GM12878 (cell line): ENCODE data around the gene SEMA3D. TPM values are rescaled to one million over a fixed set of nuclear protein-coding genes. Genes with fewer than 3 reads are reported as not detected.

ENCODE experiments used
- ATAC-seq: fragments of 200-7000 bp; cut with Tn5 transposase; 3 replicates; pipeline ENCODE4 v1.9.1; 2020; ENCODE audit warnings: mild to moderate bottlenecking, moderate library complexity
- BruUV-seq: library from RNA; stranded (reverse); fragments of 400-500 nt; replicated peaks from 2 replicates; lab custom pipeline; 2021; lab: Mats Ljungman, UMichigan
- CTCF ChIA-PET: fragments of 300-600 bp; sonication (Branson Sonifier 250); formaldehyde crosslinking; extraction: SDS; loops from one replicate; lab custom pipeline; 2021; ENCODE audit warnings: inconsistent platforms; lab: Yijun Ruan, JAX
- POLR2A ChIA-PET: fragments of 350-600 bp; formaldehyde crosslinking; extraction: SDS; loops from one replicate; lab custom pipeline; 2021; ENCODE audit warnings: inconsistent platforms; lab: Charles Lee
- RAD21 ChIA-PET: fragments of 300-600 bp; sonication (Branson Sonifier 250); formaldehyde crosslinking; loops from one replicate; lab custom pipeline; 2023; ENCODE audit warnings: antibody characterized with exemption; ENCODE audit not compliant: unreplicated experiment; lab: Charles Lee
- SMC1A ChIA-PET: fragments of 300-600 bp; sonication (Branson Sonifier 250); formaldehyde crosslinking; loops from one replicate; lab custom pipeline; 2023; ENCODE audit not compliant: unreplicated experiment, uncharacterized antibody; lab: Charles Lee
- DNase-seq: peaks from one replicate; pipeline ENCODE4 v3.0.0-alpha.2; 2011; ENCODE audit warnings: low read depth, low spot score
- FAIRE-seq: peaks from 3 replicates; lab custom pipeline; 2011; peaks lifted over from hg19 to GRCh38; lab: Jason Lieb, UNC
- H2AFZ ChIP-seq: 2 replicates; pipeline ENCODE4 v1.6.0; 2011; ENCODE audit warnings: low read depth, low read length, control low read depth; ENCODE audit not compliant: control insufficient read depth
- H3K27ac ChIP-seq: 2 replicates; pipeline ENCODE4 v1.5.1; 2011; ENCODE audit warnings: control low read depth; ENCODE audit not compliant: control insufficient read depth, insufficient read depth
- H3K27me3 ChIP-seq, 2 experiments: replicated peaks in 1 of 2; 2 replicates each; pipeline versions ENCODE4 v1.6.0 to v1.6.1; 2011; ENCODE audit warnings: low read length in 1 of 2; ENCODE audit not compliant: control insufficient read depth in 2 of 2, insufficient read depth in 2 of 2
- H3K36me3 ChIP-seq, 2 experiments: 2 replicates each; pipeline ENCODE4 v1.5.1; 2011; ENCODE audit warnings: low read length in 1 of 2; ENCODE audit not compliant: control insufficient read depth in 2 of 2, insufficient read depth in 2 of 2
- H3K4me1 ChIP-seq: 2 replicates; pipeline ENCODE4 v1.6.1; 2011; ENCODE audit warnings: mild to moderate bottlenecking, low read length, moderate library complexity, mixed read lengths; ENCODE audit not compliant: control insufficient read depth, insufficient read depth
- H3K4me2 ChIP-seq: 2 replicates; pipeline ENCODE4 v1.6.0; 2011; ENCODE audit warnings: control low read depth; ENCODE audit not compliant: control insufficient read depth, insufficient read depth
- H3K4me3 ChIP-seq: fragments of 200-600 bp; sonication (generic); 2 replicates; pipeline ENCODE4 v1.5.1; 2016
- H3K79me2 ChIP-seq: 2 replicates; pipeline ENCODE4 v1.6.0; 2011; ENCODE audit warnings: low read length; ENCODE audit not compliant: control insufficient read depth, insufficient read depth
- H3K9ac ChIP-seq: 2 replicates; pipeline ENCODE4 v1.8.0; 2011; ENCODE audit warnings: low read length, control low read depth, mixed read lengths; ENCODE audit not compliant: control insufficient read depth, insufficient read depth
- H3K9me3 ChIP-seq: replicated peaks from 3 replicates; pipeline ENCODE4 v1.5.1; 2011; ENCODE audit warnings: mild to moderate bottlenecking, low read length; ENCODE audit not compliant: control insufficient read depth, insufficient read depth
- H4K20me1 ChIP-seq: 2 replicates; pipeline ENCODE4 v1.6.0; 2011; ENCODE audit not compliant: control insufficient read depth, insufficient read depth
- CBFB ChIP-seq: IDR thresholded peaks from 2 replicates; pipeline ENCODE4 v1.6.1; 2016; ENCODE audit warnings: antibody characterized with exemption, low read depth
- CTCF ChIP-seq, 3 experiments: IDR thresholded peaks in 2 of 3; conservative IDR thresholded peaks in 1 of 3; 2 replicates each; pipeline ENCODE4 v1.5.1; 2011; ENCODE audit warnings: low read depth in 3 of 3, low read length in 3 of 3, mild to moderate bottlenecking in 3 of 3, control low read depth in 2 of 3, moderate library complexity in 2 of 3, inconsistent platforms in 1 of 3, mixed read lengths in 1 of 3; ENCODE audit not compliant: control insufficient read depth in 2 of 3, insufficient read depth in 1 of 3; ENCODE audit errors: extremely low read depth in 1 of 3
- RAD21 ChIP-seq: IDR thresholded peaks from 2 replicates; pipeline ENCODE4 v1.6.1; 2011; ENCODE audit warnings: mild to moderate bottlenecking, low read depth, low read length, moderate library complexity; ENCODE audit not compliant: insufficient read depth
- SMC3 ChIP-seq: IDR thresholded peaks from 2 replicates; pipeline ENCODE4 v1.6.1; 2011; ENCODE audit warnings: low read length, improper control_type of control experiment, borderline replicate concordance
- WGBS: methylation state at CpG from one replicate; pipeline ENCODE4 v1.1.6; 2016; ENCODE audit warnings: low lambda C conversion rate; ENCODE audit not compliant: insufficient replicate concordance, insufficient coverage; ENCODE audit errors: missing lambda C conversion rate; 5-methylcytosine and 5-hydroxymethylcytosine counted together
- in situ Hi-C: fragments of 300-500 bp; cut with MboI; formaldehyde crosslinking; loops from 9 replicates; pipeline ENCODE4 v1.14.3; 2018; ENCODE audit warnings: mixed read lengths
- intact Hi-C: fragments of 100-400 bp; cut with micrococcal nuclease; formaldehyde crosslinking; loops from one replicate; pipeline ENCODE4 v1.14.2; 2022; ENCODE audit not compliant: unreplicated experiment
- polyA plus RNA-seq, 11 experiments: library from polyadenylated mRNA; depleted of rRNA in 4 of 11; unstranded in 6 of 11; stranded (reverse) in 5 of 11; fragments of >200 nt; fragmentation: Nextera tagmentation in 4 of 11; fragmentation: Illumina TruSeq in 1 of 11; extraction: Ambion mirVana in 4 of 11; extraction: Trizol in 1 of 11; gene quantifications; 1 replicate in 1 of 11; 2 replicates in 10 of 11; pipeline versions ENCODE4 v1.2.1 to v1.2.3, GENCODE V29; 2011 to 2016; ENCODE audit warnings: inconsistent platforms in 2 of 11, missing spikeins in 2 of 11, low read depth in 1 of 11
- total RNA-seq, 4 experiments: library from RNA; depleted of rRNA in 3 of 4; stranded (reverse); fragments of >200 nt in 3 of 4; fragmentation: Illumina TruSeq in 1 of 4; extraction: Trizol in 1 of 4; gene quantifications; 2 replicates each; pipeline versions ENCODE4 v1.2.1 to v1.2.3, GENCODE V29; 2013 to 2021

SEMA3D gene
- total and polyA plus RNA-seq, 10 of the 15 experiments (the other 5 are each of a cell fraction or from before 2014, with no cell fraction given), result 0.04 TPM; not detected in 9

DNA sequence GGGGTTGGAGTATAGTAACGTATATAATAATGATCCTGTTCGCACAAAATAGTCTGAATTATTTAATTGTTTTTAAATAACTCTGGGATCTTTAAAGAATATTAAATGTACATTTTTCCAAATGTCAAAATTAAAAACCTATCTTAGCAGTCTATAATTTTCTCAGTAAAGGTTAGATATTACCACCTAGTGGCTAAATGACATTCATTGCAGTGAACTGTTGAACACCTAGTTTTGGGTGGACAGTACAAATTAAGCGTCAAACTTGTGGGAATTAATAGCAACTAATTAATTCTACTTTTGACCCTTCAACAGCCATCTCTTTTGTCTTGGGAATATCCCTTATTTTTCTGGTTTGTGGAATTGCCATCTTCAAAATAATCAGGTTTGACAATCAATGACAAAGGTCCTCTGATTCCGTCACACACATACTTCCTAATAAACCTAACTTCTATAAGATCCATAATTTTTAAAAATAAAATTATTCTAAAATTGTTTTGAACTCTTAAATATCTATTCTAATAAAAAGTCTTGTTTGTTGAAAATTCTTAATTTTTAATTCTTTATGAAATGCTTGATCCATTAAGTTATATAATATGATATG, 165.7 kb downstream of the SEMA3D start:
- no peaks in the 10 kb centered on the region for H4K20me1 ChIP-seq
- DNase-seq (no peak), ATAC-seq (0 out of 3 replicates have a peak, but pooled peaks have one; percentile 42), FAIRE-seq (no peak)
- H3K9ac ChIP-seq, result no peak overlapping the region
- H3K4me3 ChIP-seq, result no peak overlapping the region
- BruUV-seq, result no TSS peak
- ChIA-PET SMC1A (interaction anchor here (1.1 to 8.0 kb wide), 5 partner anchors 10 to 1088 kb away, joined by 3 to 116 read pairs (median 9); no protein-coding TSS in a partner anchor), RAD21 (interaction anchor here (1.9 to 7.2 kb wide), 2 partner anchors 1044 to 1086 kb away, joined by 8 to 79 read pairs; no protein-coding TSS in a partner anchor), CTCF (interaction anchor here (0.7 to 8.1 kb wide), 8 partner anchors 11 to 1087 kb away, joined by 3 to 186 read pairs (median 4); no protein-coding TSS in a partner anchor), POLR2A (no interaction called here)
- H3K27me3 ChIP-seq, result no peaks in the 10 kb centered on the region
- no peak overlapping the region for H3K27ac ChIP-seq
- in situ Hi-C loops (loop anchor here (5.0 kb wide), 1 partner anchor 1044 kb away; no protein-coding TSS in a partner anchor), intact Hi-C loops (loop anchor here (5.0 kb wide), 1 partner anchor 409 kb away; no protein-coding TSS in a partner anchor)
- WGBS, result 34% methylated on average over 4 of the region's 4 CpGs
- no peaks in the 10 kb centered on the region for H3K79me2 ChIP-seq
- no peak overlapping the region for H3K4me2 ChIP-seq
- H3K36me3 ChIP-seq, result no peaks in the 10 kb centered on the region
- H2AFZ ChIP-seq, result no peak overlapping the region
- no peaks in the 10 kb centered on the region; the same call in 1 of the 2 replicates for H3K4me1 ChIP-seq
- no peaks in the 10 kb centered on the region for H3K9me3 ChIP-seq
- TF ChIP-seq SMC3, result 0 out of 2 replicates have a peak, but pooled peaks have one; percentile 10
- TF ChIP-seq RAD21, result peak; percentile 26; the same call in 1 of the 2 replicates
- TF ChIP-seq CTCF (IDR thresholded peaks at IDR 0.05 in 2 of 3, conservative IDR thresholded peaks at IDR 0.05 in 1 of 3; ENCODE audit: control insufficient read depth in 2 of 3, extremely low read depth in 1 of 3, insufficient read depth in 1 of 3, low read depth in 3 of 3, low read length in 3 of 3), result peak in 1 of 3 experiments; percentile 16; a peak in 1 of 6 replicates
- TF ChIP-seq CBFB, result no peak
